Measurements from ENCODE around the gene PHF3.
"Not testable (repeated sequence)": the region's sequence is repeated elsewhere in the genome, so short reads cannot be mapped to it uniquely, and the experiment has no call there.

PHF3 gene

GRCh38 chr6:63716169-63716568 is 80.6 kb downstream of the PHF3 start:
- DNase-seq: no peak

GRCh38 chr6:63721181-63721580 is 85.6 kb downstream of the PHF3 start:
- DNase-seq: no peak

GRCh38 chr6:63724721-63725120 is 89.1 kb downstream of the PHF3 start:
- DNase-seq: no peak

GRCh38 chr6:63730311-63730710 is 94.7 kb downstream of the PHF3 start:
- no peak for DNase-seq

- no peak for DNase-seq
These were observed 96.3 kb downstream of the PHF3 start for GRCh38 chr6:63731930-63732329.

GRCh38 chr6:63732336-63732735 is 96.7 kb downstream of the PHF3 start:
- DNase-seq: no peak

GRCh38 chr6:63734923-63735322 is 99.3 kb downstream of the PHF3 start:
- DNase-seq: no peak

GRCh38 chr6:63738190-63738589 is 102.6 kb downstream of the PHF3 start:
- not testable (repeated sequence) for DNase-seq

- no peak for DNase-seq
These were observed 103.6 kb downstream of the PHF3 start for GRCh38 chr6:63739094-63739687.

- no peak for DNase-seq
These were observed 105.1 kb downstream of the PHF3 start for GRCh38 chr6:63740709-63741108.

- DNase-seq: no peak
These were observed 106.5 kb downstream of the PHF3 start for GRCh38 chr6:63742060-63742459.

- DNase-seq: no peak
These were observed 108.1 kb downstream of the PHF3 start for GRCh38 chr6:63743691-63744090.

GRCh38 chr6:63744810-63745209 is 109.2 kb downstream of the PHF3 start:
- DNase-seq: no peak

- no peak for DNase-seq
These were observed 110.2 kb downstream of the PHF3 start for GRCh38 chr6:63745784-63746183.

GRCh38 chr6:63750400-63750799 is 114.8 kb downstream of the PHF3 start:
- no peak for DNase-seq

- DNase-seq: not testable (repeated sequence)
These were observed 121.7 kb downstream of the PHF3 start for GRCh38 chr6:63757275-63757674.

GRCh38 chr6:63757826-63758225 is 122.2 kb downstream of the PHF3 start:
- DNase-seq: no peak

GRCh38 chr6:63759605-63760105 is 124.1 kb downstream of the PHF3 start:
- no peak for DNase-seq

- DNase-seq: no peak
These were observed 124.6 kb downstream of the PHF3 start for GRCh38 chr6:63760199-63760598.

GRCh38 chr6:63764318-63764916 is 128.8 kb downstream of the PHF3 start:
- DNase-seq: peak; percentile 25

Measured in NCI-H1417 treated with DMSO at 0.1 percent for 48 hours (cell line).